ENCODE measurements around the gene ITGA2B.

DNA sequence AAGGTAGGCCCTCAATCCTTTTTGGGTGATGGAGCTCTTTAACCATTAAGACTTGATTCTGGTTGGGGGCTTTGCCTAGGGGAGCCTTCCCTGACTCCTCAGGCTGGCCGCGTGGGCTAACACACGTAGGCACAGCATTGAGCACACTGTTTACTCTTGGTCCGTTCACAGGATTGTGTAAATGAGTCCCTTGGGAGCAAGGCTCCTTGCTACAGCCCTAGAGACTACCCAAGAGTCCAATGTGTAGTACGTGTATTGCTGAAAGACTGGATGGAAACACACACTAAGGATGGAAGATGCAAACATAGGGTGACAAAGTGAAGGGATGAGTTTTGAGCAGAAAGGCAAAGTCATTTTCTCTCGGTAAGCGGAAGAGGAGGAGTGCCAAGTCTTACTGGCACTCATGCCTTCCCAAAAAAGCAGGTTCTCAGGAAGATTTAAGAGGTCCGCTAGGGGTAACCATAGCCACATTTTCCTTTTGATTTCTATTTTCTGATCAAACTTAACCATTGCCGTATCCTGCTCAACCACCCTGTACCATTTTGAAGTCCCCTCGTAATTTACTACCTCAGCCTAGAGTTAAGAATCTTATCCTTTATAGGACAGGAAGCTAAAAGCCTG is 911 bp upstream of the ITGA2B start:
- TF ChIP-seq, protein P1, sequence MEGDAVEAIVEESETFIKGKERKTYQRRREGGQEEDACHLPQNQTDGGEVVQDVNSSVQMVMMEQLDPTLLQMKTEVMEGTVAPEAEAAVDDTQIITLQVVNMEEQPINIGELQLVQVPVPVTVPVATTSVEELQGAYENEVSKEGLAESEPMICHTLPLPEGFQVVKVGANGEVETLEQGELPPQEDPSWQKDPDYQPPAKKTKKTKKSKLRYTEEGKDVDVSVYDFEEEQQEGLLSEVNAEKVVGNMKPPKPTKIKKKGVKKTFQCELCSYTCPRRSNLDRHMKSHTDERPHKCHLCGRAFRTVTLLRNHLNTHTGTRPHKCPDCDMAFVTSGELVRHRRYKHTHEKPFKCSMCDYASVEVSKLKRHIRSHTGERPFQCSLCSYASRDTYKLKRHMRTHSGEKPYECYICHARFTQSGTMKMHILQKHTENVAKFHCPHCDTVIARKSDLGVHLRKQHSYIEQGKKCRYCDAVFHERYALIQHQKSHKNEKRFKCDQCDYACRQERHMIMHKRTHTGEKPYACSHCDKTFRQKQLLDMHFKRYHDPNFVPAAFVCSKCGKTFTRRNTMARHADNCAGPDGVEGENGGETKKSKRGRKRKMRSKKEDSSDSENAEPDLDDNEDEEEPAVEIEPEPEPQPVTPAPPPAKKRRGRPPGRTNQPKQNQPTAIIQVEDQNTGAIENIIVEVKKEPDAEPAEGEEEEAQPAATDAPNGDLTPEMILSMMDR (IDR thresholded peaks at IDR 0.05), result no peak
- no peak for TF ChIP-seq POLR2A (IDR thresholded peaks at IDR 0.05)
